H9 (cell line): ENCODE data around the gene GARRE1. TPM values are rescaled to one million over a fixed set of nuclear protein-coding genes. Genes with fewer than 3 reads are reported as not detected.

ENCODE experiments used
- DNase-seq: peaks from one replicate; pipeline ENCODE4 v3.0.0-alpha.2; 2017
- H2AFZ ChIP-seq: one replicate; pipeline ENCODE4 v1.6.1; 2013; ENCODE audit warnings: mild to moderate bottlenecking, low read length, control low read depth, moderate library complexity
- H2AK5ac ChIP-seq: 2 replicates; pipeline ENCODE4 v1.6.1; 2013; ENCODE audit warnings: low read length, control low read depth, mixed read lengths; ENCODE audit not compliant: insufficient read length
- H2BK120ac ChIP-seq: one replicate; pipeline ENCODE4 v1.6.1; 2013; ENCODE audit warnings: low read depth, mild to moderate bottlenecking, low read length, control low read depth, inconsistent platforms; ENCODE audit not compliant: poor library complexity, severe bottlenecking
- H2BK12ac ChIP-seq: 2 replicates; pipeline ENCODE4 v1.6.1; 2013; ENCODE audit warnings: low read length, control low read depth, mixed read lengths, low read depth; ENCODE audit not compliant: insufficient read length
- H2BK15ac ChIP-seq: 2 replicates; pipeline ENCODE4 v1.6.1; 2013; ENCODE audit warnings: low read depth, low read length, control low read depth
- H2BK20ac ChIP-seq: one replicate; pipeline ENCODE4 v1.6.1; 2013; ENCODE audit warnings: low read depth, mild to moderate bottlenecking, low read length, control low read depth, inconsistent platforms; ENCODE audit not compliant: poor library complexity, severe bottlenecking
- H2BK5ac ChIP-seq: 2 replicates; pipeline ENCODE4 v1.6.1; 2013; ENCODE audit warnings: low read length, control low read depth, mixed read lengths; ENCODE audit not compliant: insufficient read length
- H3K14ac ChIP-seq: 2 replicates; pipeline ENCODE4 v1.6.1; 2013; ENCODE audit warnings: low read length, control low read depth; ENCODE audit not compliant: insufficient read depth
- H3K18ac ChIP-seq: 2 replicates; pipeline ENCODE4 v1.6.1; 2013; ENCODE audit warnings: low read depth, mild to moderate bottlenecking, mixed read lengths, low read length, control low read depth; ENCODE audit not compliant: insufficient read length
- H3K23ac ChIP-seq: 2 replicates; pipeline ENCODE4 v1.6.1; 2013; ENCODE audit warnings: low read length, control low read depth, mixed read lengths, low read depth; ENCODE audit not compliant: insufficient read length
- H3K23me2 ChIP-seq: 2 replicates; pipeline ENCODE4 v1.6.1; 2013; ENCODE audit warnings: low read depth, mild to moderate bottlenecking, mixed read lengths, low read length, control low read depth; ENCODE audit not compliant: insufficient read length, poor library complexity, severe bottlenecking
- H3K27ac ChIP-seq: 2 replicates; pipeline ENCODE4 v1.5.1; 2013; ENCODE audit warnings: low read length, control low read depth, mixed read lengths, low read depth; ENCODE audit not compliant: insufficient read length
- H3K27me3 ChIP-seq: 2 replicates; pipeline ENCODE4 v1.6.1; 2013; ENCODE audit warnings: low read length, control low read depth, inconsistent platforms; ENCODE audit not compliant: insufficient read depth
- H3K4ac ChIP-seq: 2 replicates; pipeline ENCODE4 v1.6.1; 2013; ENCODE audit warnings: low read depth, mild to moderate bottlenecking, control low read depth, inconsistent platforms, low read length, moderate library complexity
- H3K4me1 ChIP-seq: 2 replicates; pipeline ENCODE4 v1.6.1; 2013; ENCODE audit warnings: low read length, control low read depth, inconsistent platforms; ENCODE audit not compliant: insufficient read depth
- H3K4me2 ChIP-seq: 2 replicates; pipeline ENCODE4 v1.6.1; 2013; ENCODE audit warnings: low read length, control low read depth, mixed read lengths; ENCODE audit not compliant: insufficient read length, insufficient read depth
- H3K56ac ChIP-seq: 2 replicates; pipeline ENCODE4 v1.6.1; 2013; ENCODE audit warnings: low read depth, mild to moderate bottlenecking, mixed read lengths, low read length, control low read depth; ENCODE audit not compliant: insufficient read length
- H3K79me1 ChIP-seq: 2 replicates; pipeline ENCODE4 v1.6.1; 2013; ENCODE audit warnings: low read depth, mild to moderate bottlenecking, moderate library complexity, low read length, control low read depth, inconsistent platforms; ENCODE audit not compliant: insufficient read depth, poor library complexity, severe bottlenecking
- H3K79me2 ChIP-seq: 2 replicates; pipeline ENCODE4 v1.6.1; 2013; ENCODE audit warnings: low read length, control low read depth, inconsistent platforms; ENCODE audit not compliant: insufficient read depth
- H3K9ac ChIP-seq: 2 replicates; pipeline ENCODE4 v1.6.1; 2013; ENCODE audit warnings: low read length, control low read depth, mixed read lengths; ENCODE audit not compliant: insufficient read length; ENCODE audit errors: extremely low read depth
- H3K9me3 ChIP-seq: one replicate; pipeline ENCODE4 v1.6.1; 2013; ENCODE audit warnings: low read depth, low read length, inconsistent platforms; ENCODE audit not compliant: control insufficient read depth
- H3T11ph ChIP-seq: one replicate; pipeline ENCODE4 v1.6.1; 2013; ENCODE audit warnings: mild to moderate bottlenecking, low read length, control low read depth, inconsistent platforms
- H4K20me1 ChIP-seq: one replicate; pipeline ENCODE4 v1.6.1; 2013; ENCODE audit not compliant: control insufficient read depth, insufficient read length, insufficient read depth
- H4K5ac ChIP-seq: 2 replicates; pipeline ENCODE4 v1.6.1; 2013; ENCODE audit warnings: low read depth, mild to moderate bottlenecking, mixed read lengths, low read length, control low read depth; ENCODE audit not compliant: insufficient read length
- H4K8ac ChIP-seq: replicated peaks from 2 replicates; pipeline ENCODE4 v1.6.1; 2013; ENCODE audit warnings: low read length, control low read depth, mixed read lengths, low read depth; ENCODE audit not compliant: insufficient read length
- H4K91ac ChIP-seq: 2 replicates; pipeline ENCODE4 v1.6.1; 2013; ENCODE audit warnings: low read depth, mild to moderate bottlenecking, moderate library complexity, mixed read lengths, low read length, control low read depth; ENCODE audit not compliant: insufficient read length
- H3K27ac Mint-ChIP-seq, 3 experiments: 2 replicates in 2 of 3; 3 replicates in 1 of 3; pipeline ENCODE4 v1.8.0; 2020 to 2021; ENCODE audit warnings: mixed read lengths in 3 of 3, mild to moderate bottlenecking in 1 of 3, moderate library complexity in 1 of 3
- H3K27me3 Mint-ChIP-seq: 2 replicates; pipeline ENCODE4 v1.8.0; 2021; ENCODE audit warnings: low read depth, mild to moderate bottlenecking, moderate library complexity, mixed read lengths
- H3K36me3 Mint-ChIP-seq, 3 experiments: 2 replicates in 2 of 3; 3 replicates in 1 of 3; pipeline ENCODE4 v1.8.0; 2020 to 2021; ENCODE audit warnings: low read depth in 3 of 3, mixed read lengths in 3 of 3; ENCODE audit not compliant: insufficient read depth in 1 of 3
- H3K4me1 Mint-ChIP-seq, 2 experiments: 2 replicates each; pipeline ENCODE4 v1.8.0; 2020; ENCODE audit warnings: mixed read lengths in 2 of 2
- H3K4me3 Mint-ChIP-seq, 2 experiments: 2 replicates in 1 of 2; 3 replicates in 1 of 2; pipeline ENCODE4 v1.8.0; 2020 to 2021; ENCODE audit warnings: mild to moderate bottlenecking in 2 of 2, mixed read lengths in 2 of 2, moderate library complexity in 1 of 2
- H3K9me3 Mint-ChIP-seq, 2 experiments: 2 replicates in 1 of 2; 3 replicates in 1 of 2; pipeline ENCODE4 v1.8.0; 2020; ENCODE audit warnings: mild to moderate bottlenecking in 2 of 2, mixed read lengths in 2 of 2, moderate library complexity in 1 of 2
- CTCF ChIP-seq: fragments of 200-600 bp; sonication (generic); conservative IDR thresholded peaks from 3 replicates; pipeline ENCODE4 v1.8.0; 2021; ENCODE audit warnings: antibody characterized with exemption, mild to moderate bottlenecking
- WGBS: extraction: QIAGEN DNeasy Blood & Tissue Kit; methylation state at CpG from one replicate; pipeline ENCODE4 v1.1.7; 2013; ENCODE audit warnings: missing lambda C conversion rate, low lambda C conversion rate, mixed read lengths; ENCODE audit not compliant: insufficient read length; ENCODE audit errors: extremely low coverage; 5-methylcytosine and 5-hydroxymethylcytosine counted together
- total RNA-seq: library from RNA; stranded (reverse); gene quantifications from 2 replicates; pipeline ENCODE4 v1.2.1, GENCODE V29; 2021

The GARRE1 gene
- total RNA-seq, 1 experiment from 2014 or later = 24.1 TPM

GRCh38 chr19:34232566-34233481 is 21.5 kb upstream of the GARRE1 start:
- H3K36me3 Mint-ChIP-seq = peaks cover 7 to 26% (median 21%) of the 10 kb centered on the region in 3 experiments; a peak in 6 of 7 replicates
- Histone ChIP-seq H3T11ph (no peak overlapping the region), H4K91ac (no peak overlapping the region), H2BK20ac (no peak overlapping the region), H2BK5ac (no peak overlapping the region), H3K9me3 (no peaks in the 10 kb centered on the region), H2BK12ac (no peak overlapping the region), H4K8ac (no peak overlapping the region), H2BK15ac (no peak overlapping the region), H3K4me2 (no peak overlapping the region), H3K79me2 (no peaks in the 10 kb centered on the region), H3K27me3 (no peaks in the 10 kb centered on the region), H3K18ac (no peak overlapping the region), H4K5ac (no peak overlapping the region), H3K56ac (no peak overlapping the region), H3K4ac (no peak overlapping the region), H3K4me1 (peaks cover 6% of the 10 kb centered on the region; the same call in 1 of the 2 replicates), H2AFZ (no peak overlapping the region), H3K9ac (no peak overlapping the region), H4K20me1 (no peaks in the 10 kb centered on the region), H2BK120ac (no peak overlapping the region), H3K23ac (no peak overlapping the region), H3K79me1 (no peaks in the 10 kb centered on the region), H3K14ac (no peak overlapping the region), H2AK5ac (no peak overlapping the region), H3K23me2 (no peaks in the 10 kb centered on the region), H3K27ac (no peak overlapping the region)
- DNase-seq = no peak
- H3K27me3 Mint-ChIP-seq = no peaks in the 10 kb centered on the region
- peaks cover 47 to 49% of the 10 kb centered on the region in 2 experiments for H3K4me1 Mint-ChIP-seq
- no peaks in the 10 kb centered on the region for H3K9me3 Mint-ChIP-seq
- WGBS = no CpG with 5 or more reads among the region's 11 CpGs
- no peak overlapping the region for H3K4me3 Mint-ChIP-seq
- peak overlapping the region in 2 of 3 experiments; percentile 63 to 79; a peak in 4 of 7 replicates for H3K27ac Mint-ChIP-seq
- no peak for TF ChIP-seq CTCF
